C4-2B (cell line): ENCODE measurements around the gene INPP5D.

Source experiments
- H3K27ac ChIP-seq: fragments of 450-650 bp; 2 replicates; pipeline ENCODE4 v1.5.1; 2017
- ZFX ChIP-seq: fragments of 450-650 bp; IDR thresholded peaks from 2 replicates; pipeline ENCODE4 v1.6.1; 2017
- TF ChIP-seq, protein P1 (sequence below): fragments of 450-650 bp; conservative IDR thresholded peaks from 2 replicates; pipeline ENCODE4 v1.5.1; 2017; ENCODE audit warnings: mild to moderate bottlenecking

Gene INPP5D

GRCh38 chr2:233033672-233034071, 26.5 kb upstream of the INPP5D start:
- no peak overlapping the region for H3K27ac ChIP-seq
- no peak for TF ChIP-seq ZFX
- TF ChIP-seq, protein P1, sequence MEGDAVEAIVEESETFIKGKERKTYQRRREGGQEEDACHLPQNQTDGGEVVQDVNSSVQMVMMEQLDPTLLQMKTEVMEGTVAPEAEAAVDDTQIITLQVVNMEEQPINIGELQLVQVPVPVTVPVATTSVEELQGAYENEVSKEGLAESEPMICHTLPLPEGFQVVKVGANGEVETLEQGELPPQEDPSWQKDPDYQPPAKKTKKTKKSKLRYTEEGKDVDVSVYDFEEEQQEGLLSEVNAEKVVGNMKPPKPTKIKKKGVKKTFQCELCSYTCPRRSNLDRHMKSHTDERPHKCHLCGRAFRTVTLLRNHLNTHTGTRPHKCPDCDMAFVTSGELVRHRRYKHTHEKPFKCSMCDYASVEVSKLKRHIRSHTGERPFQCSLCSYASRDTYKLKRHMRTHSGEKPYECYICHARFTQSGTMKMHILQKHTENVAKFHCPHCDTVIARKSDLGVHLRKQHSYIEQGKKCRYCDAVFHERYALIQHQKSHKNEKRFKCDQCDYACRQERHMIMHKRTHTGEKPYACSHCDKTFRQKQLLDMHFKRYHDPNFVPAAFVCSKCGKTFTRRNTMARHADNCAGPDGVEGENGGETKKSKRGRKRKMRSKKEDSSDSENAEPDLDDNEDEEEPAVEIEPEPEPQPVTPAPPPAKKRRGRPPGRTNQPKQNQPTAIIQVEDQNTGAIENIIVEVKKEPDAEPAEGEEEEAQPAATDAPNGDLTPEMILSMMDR, result no peak

- TF ChIP-seq ZFX, result no peak
- TF ChIP-seq, protein P1, result no peak
- H3K27ac ChIP-seq, result no peak overlapping the region
These were observed 25.9 kb upstream of the INPP5D start for GRCh38 chr2:233034091-233034882.

DNA sequence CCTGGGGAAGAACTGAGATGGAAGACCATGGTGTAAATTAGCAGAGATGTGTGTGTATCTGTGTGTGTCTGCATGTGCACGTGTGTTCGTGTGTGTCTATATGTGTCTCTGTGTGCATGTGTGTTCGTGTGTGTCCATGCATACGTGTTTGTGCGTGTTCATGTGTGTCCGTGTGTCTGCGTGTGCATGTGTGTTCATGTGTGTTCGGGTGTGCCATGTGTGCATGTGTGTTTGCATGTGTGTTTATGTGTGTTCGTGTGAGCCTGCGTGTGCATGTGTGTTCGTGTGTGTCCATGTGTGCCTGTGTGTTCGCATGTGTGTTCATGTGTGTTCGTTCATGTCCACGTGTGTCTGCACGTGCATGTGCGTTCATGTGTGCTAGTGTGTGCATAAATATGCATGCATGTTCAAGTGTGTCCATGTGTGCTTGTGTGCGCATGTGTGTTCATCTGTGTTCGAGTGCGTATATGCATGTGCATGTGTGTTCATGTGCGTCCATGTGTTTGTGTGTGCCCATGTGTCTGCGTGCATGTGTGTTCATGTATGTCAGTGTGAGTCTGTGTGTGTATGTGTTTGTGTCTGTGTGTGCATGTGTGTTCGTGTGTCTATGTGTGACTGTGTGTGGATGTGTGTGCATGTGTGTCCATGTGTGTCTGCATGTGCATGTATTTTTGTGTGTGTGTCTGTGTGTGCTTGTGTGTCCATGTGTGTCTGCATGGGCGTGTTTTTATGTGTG, 24.5 kb upstream of the INPP5D start:
- TF ChIP-seq, protein P1, result no peak
- no peak for TF ChIP-seq ZFX
- H3K27ac ChIP-seq, result no peak overlapping the region

DNA sequence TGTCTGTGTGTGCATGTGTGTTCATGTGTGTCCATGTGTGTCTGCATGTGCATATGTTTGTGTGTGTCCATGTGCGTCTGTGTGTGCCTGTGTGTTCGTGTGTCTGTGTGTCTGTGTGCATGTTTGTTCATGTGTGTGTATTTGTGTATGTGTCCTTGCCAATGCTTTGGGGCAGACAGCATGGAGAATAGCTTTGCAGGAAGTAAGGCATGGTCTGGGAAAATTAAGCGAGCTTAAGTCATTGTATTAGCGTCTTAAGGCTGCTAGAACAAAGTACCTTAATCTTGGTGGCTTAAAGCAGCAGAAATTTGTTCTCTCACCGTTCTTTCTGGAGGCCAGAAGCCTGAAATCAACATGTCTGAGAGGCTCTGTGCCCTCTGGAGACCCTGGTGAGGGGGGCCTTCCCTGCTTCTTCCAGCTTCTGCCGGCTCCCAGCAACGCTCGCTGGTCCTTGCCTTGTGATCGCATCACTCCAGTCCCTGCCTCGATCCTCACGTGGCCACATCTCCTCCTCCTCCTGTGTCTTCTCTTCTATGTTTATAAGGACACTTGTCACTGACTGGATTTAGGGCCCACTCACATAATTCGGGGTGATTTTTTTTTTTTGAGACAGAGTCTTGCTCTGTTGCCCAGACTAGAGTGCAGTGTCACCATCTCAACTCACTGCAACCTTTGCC, 23.8 kb upstream of the INPP5D start:
- no peak for TF ChIP-seq ZFX
- TF ChIP-seq, protein P1, result no peak
- no peak overlapping the region for H3K27ac ChIP-seq

- H3K27ac ChIP-seq, result no peak overlapping the region
- TF ChIP-seq, protein P1, result no peak
- no peak for TF ChIP-seq ZFX
These were observed 23.1 kb upstream of the INPP5D start for GRCh38 chr2:233037078-233037477.

- TF ChIP-seq, protein P1, result no peak
- no peak for TF ChIP-seq ZFX
- H3K27ac ChIP-seq, result no peak overlapping the region
These were observed 20.8 kb upstream of the INPP5D start for GRCh38 chr2:233039212-233039845.
